Erythroblast (primary cell): Measurements from ENCODE around the gene BRIP1.

Source experiments
- GATA1 ChIP-seq: IDR thresholded peaks from 2 replicates; pipeline ENCODE4 v1.6.1; 2011; ENCODE audit warnings: low read depth, mild to moderate bottlenecking, control low read depth, low read length, moderate library complexity
- POLR2A ChIP-seq: IDR thresholded peaks from 2 replicates; pipeline ENCODE4 v1.6.1; 2011; ENCODE audit warnings: mild to moderate bottlenecking, low read length

GRCh38 chr17:61875804-61876203 lies 12.5 kb upstream of the BRIP1 start:
- TF ChIP-seq POLR2A (no peak), GATA1 (no peak)
